Measurements from ENCODE around the gene SDSL.

Gene SDSL

GRCh38 chr12:113409462-113410124 is 12.6 kb upstream of the SDSL start:
- Histone ChIP-seq H3K9me3 (ENCODE audit: insufficient read depth, low read depth, low read length) (no peaks in the 10 kb centered on the region), H3K9me2 (replicated peaks; ENCODE audit: low read depth, low read length) (no peaks in the 10 kb centered on the region), H2AFZ (ENCODE audit: low read length) (no peak overlapping the region), H3F3A (ENCODE audit: low read depth) (no peaks in the 10 kb centered on the region), H4K20me1 (ENCODE audit: insufficient read depth, low read length, poor library complexity, severe bottlenecking) (no peaks in the 10 kb centered on the region), H3K36me3 (ENCODE audit: insufficient read depth, low read length) (no peaks in the 10 kb centered on the region), H3K27me3 (ENCODE audit: insufficient read depth, low read length, poor library complexity, severe bottlenecking) (no peaks in the 10 kb centered on the region), H3K4me1 (ENCODE audit: insufficient read depth, low read length, poor library complexity, severe bottlenecking) (no peaks in the 10 kb centered on the region), H3K9ac (ENCODE audit: low read depth, low read length, poor library complexity, severe bottlenecking) (no peak overlapping the region), H3K4me2 (ENCODE audit: low read depth, low read length, poor library complexity, severe bottlenecking) (no peak overlapping the region), H3K4me3 (ENCODE audit: low read length, poor library complexity, severe bottlenecking) (no peak overlapping the region), H3K79me2 (ENCODE audit: insufficient read depth, low read length) (no peaks in the 10 kb centered on the region)
- TF ChIP-seq EZH2phosphoT487 (IDR thresholded peaks at IDR 0.05; ENCODE audit: borderline replicate concordance) (no peak), CTCF (conservative IDR thresholded peaks at IDR 0.05; ENCODE audit: low read length) (no peak)

- Histone ChIP-seq H3K36me3 (ENCODE audit: insufficient read depth, low read length) (no peaks in the 10 kb centered on the region), H3K9ac (ENCODE audit: low read depth, low read length, poor library complexity, severe bottlenecking) (no peak overlapping the region), H4K20me1 (ENCODE audit: insufficient read depth, low read length, poor library complexity, severe bottlenecking) (no peaks in the 10 kb centered on the region), H3F3A (ENCODE audit: low read depth) (no peaks in the 10 kb centered on the region), H3K4me3 (ENCODE audit: low read length, poor library complexity, severe bottlenecking) (no peak overlapping the region), H2AFZ (ENCODE audit: low read length) (no peak overlapping the region), H3K9me2 (replicated peaks; ENCODE audit: low read depth, low read length) (no peaks in the 10 kb centered on the region), H3K79me2 (ENCODE audit: insufficient read depth, low read length) (no peaks in the 10 kb centered on the region), H3K27me3 (ENCODE audit: insufficient read depth, low read length, poor library complexity, severe bottlenecking) (no peaks in the 10 kb centered on the region), H3K9me3 (ENCODE audit: insufficient read depth, low read depth, low read length) (no peaks in the 10 kb centered on the region), H3K4me1 (ENCODE audit: insufficient read depth, low read length, poor library complexity, severe bottlenecking) (no peaks in the 10 kb centered on the region), H3K4me2 (ENCODE audit: low read depth, low read length, poor library complexity, severe bottlenecking) (no peak overlapping the region)
- no peak for TF ChIP-seq EZH2phosphoT487 (IDR thresholded peaks at IDR 0.05; ENCODE audit: borderline replicate concordance)
- TF ChIP-seq CTCF (conservative IDR thresholded peaks at IDR 0.05; ENCODE audit: low read length), result no peak
These were observed 8.7 kb upstream of the SDSL start for GRCh38 chr12:113413488-113413939.

GRCh38 chr12:113414519-113415038 is 7.6 kb upstream of the SDSL start:
- Histone ChIP-seq H3F3A (ENCODE audit: low read depth) (no peaks in the 10 kb centered on the region), H4K20me1 (ENCODE audit: insufficient read depth, low read length, poor library complexity, severe bottlenecking) (no peaks in the 10 kb centered on the region)

More at GRCh38 chr12:113414519-113415038, 7.6 kb upstream of the SDSL start:
- Histone ChIP-seq H3K9me3 (ENCODE audit: insufficient read depth, low read depth, low read length) (no peaks in the 10 kb centered on the region), H3K9ac (ENCODE audit: low read depth, low read length, poor library complexity, severe bottlenecking) (no peak overlapping the region), H3K27me3 (ENCODE audit: insufficient read depth, low read length, poor library complexity, severe bottlenecking) (no peaks in the 10 kb centered on the region), H3K4me3 (ENCODE audit: low read length, poor library complexity, severe bottlenecking) (no peak overlapping the region), H3K79me2 (ENCODE audit: insufficient read depth, low read length) (no peaks in the 10 kb centered on the region), H3K9me2 (replicated peaks; ENCODE audit: low read depth, low read length) (no peaks in the 10 kb centered on the region), H3K4me2 (ENCODE audit: low read depth, low read length, poor library complexity, severe bottlenecking) (no peak overlapping the region), H3K4me1 (ENCODE audit: insufficient read depth, low read length, poor library complexity, severe bottlenecking) (no peaks in the 10 kb centered on the region), H2AFZ (ENCODE audit: low read length) (no peak overlapping the region), H3K36me3 (ENCODE audit: insufficient read depth, low read length) (no peaks in the 10 kb centered on the region)
- TF ChIP-seq CTCF (conservative IDR thresholded peaks at IDR 0.05; ENCODE audit: low read length) (no peak), EZH2phosphoT487 (IDR thresholded peaks at IDR 0.05; ENCODE audit: borderline replicate concordance) (no peak)

All from Loucy (cell line).